Adipocyte (in vitro differentiated cells): Measurements from ENCODE around the gene LRRK1.

ENCODE experiments used
- DNase-seq: peaks from one replicate; pipeline ENCODE4 v3.0.0-alpha.2; 2015; ENCODE audit warnings: low read depth
- H3K27me3 ChIP-seq: replicated peaks from 2 replicates; pipeline ENCODE4 v1.7.0; 2013; ENCODE audit warnings: mild to moderate bottlenecking, low read length, moderate library complexity; ENCODE audit not compliant: control insufficient read depth, insufficient read depth
- H3K36me3 ChIP-seq: 2 replicates; pipeline ENCODE4 v1.7.0; 2013; ENCODE audit warnings: low read length, mild to moderate bottlenecking, moderate library complexity; ENCODE audit not compliant: control insufficient read depth, insufficient read depth, severe bottlenecking
- H3K4me1 ChIP-seq: 2 replicates; pipeline ENCODE4 v1.7.0; 2013; ENCODE audit warnings: mild to moderate bottlenecking, low read length, moderate library complexity; ENCODE audit not compliant: control insufficient read depth, insufficient read depth
- H3K4me3 ChIP-seq: 2 replicates; pipeline ENCODE4 v1.7.0; 2013; ENCODE audit warnings: mild to moderate bottlenecking, low read length, moderate library complexity
- H3K9ac ChIP-seq: 2 replicates; pipeline ENCODE4 v1.7.0; 2013; ENCODE audit warnings: mild to moderate bottlenecking, low read length, moderate library complexity
- H3K9me3 ChIP-seq: 2 replicates; pipeline ENCODE4 v1.7.0; 2013; ENCODE audit warnings: mild to moderate bottlenecking, low read length, moderate library complexity; ENCODE audit not compliant: control insufficient read depth

LRRK1 gene

GRCh38 chr15:101058735-101059134 lies 139.6 kb downstream of the LRRK1 start:
- no peak for DNase-seq
- Histone ChIP-seq H3K9ac (no peak overlapping the region), H3K27me3 (no peaks in the 10 kb centered on the region), H3K4me3 (no peak overlapping the region), H3K9me3 (peaks cover 3% of the 10 kb centered on the region), H3K36me3 (peaks cover 96% of the 10 kb centered on the region), H3K4me1 (no peaks in the 10 kb centered on the region)

- Histone ChIP-seq H3K9ac (no peak overlapping the region), H3K4me1 (no peaks in the 10 kb centered on the region), H3K36me3 (peaks cover 93% of the 10 kb centered on the region), H3K9me3 (peaks cover 3% of the 10 kb centered on the region), H3K4me3 (no peak overlapping the region), H3K27me3 (no peaks in the 10 kb centered on the region)
- DNase-seq, result no peak
These were observed 140.5 kb downstream of the LRRK1 start for GRCh38 chr15:101059381-101060341.

- Histone ChIP-seq H3K9ac (no peak overlapping the region), H3K4me1 (no peaks in the 10 kb centered on the region), H3K4me3 (no peak overlapping the region), H3K27me3 (no peaks in the 10 kb centered on the region), H3K9me3 (peaks cover 3% of the 10 kb centered on the region), H3K36me3 (peaks cover 91% of the 10 kb centered on the region)
- DNase-seq, result no peak
These were observed 141.7 kb downstream of the LRRK1 start for GRCh38 chr15:101060576-101061551.

- Histone ChIP-seq H3K36me3 (peaks cover 90% of the 10 kb centered on the region), H3K27me3 (no peaks in the 10 kb centered on the region), H3K4me1 (no peaks in the 10 kb centered on the region), H3K9ac (no peak overlapping the region), H3K9me3 (peaks cover 3% of the 10 kb centered on the region), H3K4me3 (no peak overlapping the region)
- DNase-seq, result no peak
These were observed 142.9 kb downstream of the LRRK1 start for GRCh38 chr15:101062063-101062462.

GRCh38 chr15:101062471-101063171 lies 143.5 kb downstream of the LRRK1 start:
- Histone ChIP-seq H3K4me3 (no peak overlapping the region), H3K36me3 (peaks cover 85% of the 10 kb centered on the region), H3K9ac (no peak overlapping the region), H3K4me1 (peaks cover 4% of the 10 kb centered on the region), H3K9me3 (peaks cover 3% of the 10 kb centered on the region), H3K27me3 (no peaks in the 10 kb centered on the region)
- DNase-seq, result no peak

GRCh38 chr15:101063212-101063611 lies 144.1 kb downstream of the LRRK1 start:
- H3K4me3 ChIP-seq, result no peak overlapping the region
- peaks cover 3% of the 10 kb centered on the region for H3K9me3 ChIP-seq
- peaks cover 80% of the 10 kb centered on the region for H3K36me3 ChIP-seq
- peaks cover 10% of the 10 kb centered on the region for H3K4me1 ChIP-seq
- no peak overlapping the region for H3K9ac ChIP-seq
- no peaks in the 10 kb centered on the region for H3K27me3 ChIP-seq
- no peak for DNase-seq

GRCh38 chr15:101063891-101064794 lies 145.0 kb downstream of the LRRK1 start:
- H3K4me1 ChIP-seq, result peaks cover 19% of the 10 kb centered on the region
- H3K9me3 ChIP-seq, result peaks cover 3% of the 10 kb centered on the region
- no peaks in the 10 kb centered on the region for H3K27me3 ChIP-seq
- no peak overlapping the region for H3K4me3 ChIP-seq
- H3K36me3 ChIP-seq, result peaks cover 72% of the 10 kb centered on the region
- DNase-seq, result no peak
- H3K9ac ChIP-seq, result no peak overlapping the region

- no peaks in the 10 kb centered on the region for H3K9me3 ChIP-seq
- DNase-seq, result no peak
These were observed 145.8 kb downstream of the LRRK1 start for GRCh38 chr15:101064795-101065569.

GRCh38 chr15:101065570-101066221 lies 146.5 kb downstream of the LRRK1 start:
- no peak overlapping the region for H3K4me3 ChIP-seq
- DNase-seq, result no peak
- no peak overlapping the region for H3K9ac ChIP-seq
- no peaks in the 10 kb centered on the region for H3K27me3 ChIP-seq
- peaks cover 35% of the 10 kb centered on the region for H3K4me1 ChIP-seq
- H3K9me3 ChIP-seq, result no peaks in the 10 kb centered on the region
- peaks cover 56% of the 10 kb centered on the region for H3K36me3 ChIP-seq

More at GRCh38 chr15:101064795-101065569, 145.8 kb downstream of the LRRK1 start:
- Histone ChIP-seq H3K36me3 (peaks cover 63% of the 10 kb centered on the region), H3K4me3 (no peak overlapping the region), H3K4me1 (peaks cover 28% of the 10 kb centered on the region), H3K9ac (no peak overlapping the region), H3K27me3 (no peaks in the 10 kb centered on the region)
